Measurements from ENCODE around the gene NRM. TPM values are rescaled to one million over a fixed set of nuclear protein-coding genes. Genes with fewer than 3 reads are reported as not detected.
A peak's percentile ranks its signal among the peaks of the same experiment; 100 is the strongest.

NRM gene
- total and polyA plus RNA-seq, 2 of the 13 experiments (the other 11 are each of a cell fraction or from before 2014, with no cell fraction given), result 12.5 to 16.0 TPM

DNA sequence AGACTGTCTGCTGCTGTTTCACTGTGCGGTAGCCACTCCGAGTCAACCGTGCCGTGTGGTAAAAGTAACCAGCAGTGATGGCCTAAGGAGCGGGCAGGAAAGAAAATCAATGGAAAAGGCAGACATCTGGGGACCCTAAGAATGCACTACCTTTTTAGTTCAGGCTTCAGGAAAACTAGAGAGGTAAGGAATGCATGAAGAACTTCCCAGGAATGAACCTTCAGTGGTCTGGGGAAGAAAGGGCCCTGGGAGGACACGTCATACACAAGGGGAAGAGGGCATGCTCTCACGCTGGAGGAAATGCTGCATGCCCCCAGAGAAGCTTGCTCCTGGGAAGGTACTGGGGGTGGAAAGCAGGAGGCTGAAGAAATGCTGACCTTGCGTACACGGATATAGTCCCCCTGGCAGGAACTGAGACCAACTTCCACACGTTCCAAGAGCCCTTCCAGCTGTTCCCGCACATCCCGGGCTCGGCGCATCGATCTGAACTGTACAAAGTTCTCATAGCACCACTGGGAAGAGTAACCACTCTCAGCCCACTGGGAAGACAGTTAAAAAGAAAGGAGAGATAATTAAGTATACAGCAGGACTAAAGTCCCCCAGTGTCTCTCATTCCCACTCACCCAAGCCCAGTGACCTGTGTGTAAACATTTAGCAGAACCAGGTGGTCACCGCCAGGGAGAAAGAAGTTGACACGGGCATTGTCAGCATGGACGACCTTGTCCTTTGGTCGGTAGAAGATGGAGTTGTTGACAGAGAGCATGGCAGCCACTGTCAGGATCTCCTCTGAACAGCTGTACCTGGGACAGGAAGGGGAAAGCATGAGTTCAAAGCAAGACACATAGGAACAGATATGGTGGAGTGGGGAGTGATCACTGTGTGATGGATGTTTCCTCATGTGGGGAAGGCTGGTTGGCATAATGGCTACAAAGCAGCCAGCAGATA is 35.7 kb downstream of the NRM start (continued):
- TF ChIP-seq PRDM4 (CRISPR knock-in tag; IDR thresholded peaks at IDR 0.05; ENCODE audit: borderline replicate concordance) (no peak), GTF3A (CRISPR knock-in tag; conservative IDR thresholded peaks at IDR 0.05) (no peak), ZNF136 (CRISPR knock-in tag; IDR thresholded peaks at IDR 0.05; ENCODE audit: low read depth) (0 out of 2 replicates have a peak, but pooled peaks have one; percentile 80), MEF2D (CRISPR knock-in tag; IDR thresholded peaks at IDR 0.05) (peak; percentile 79; the same call in 1 of the 2 replicates), ZNF251 (CRISPR knock-in tag; IDR thresholded peaks at IDR 0.05) (no peak), KDM3A (CRISPR knock-in tag; IDR thresholded peaks at IDR 0.05; ENCODE audit: low read depth) (peak; percentile 81; the same call in 1 of the 2 replicates), ZNF329 (CRISPR knock-in tag; IDR thresholded peaks at IDR 0.05; ENCODE audit: low read depth) (peak; percentile 48; the same call in 1 of the 2 replicates), PAX8 (CRISPR knock-in tag; IDR thresholded peaks at IDR 0.05; ENCODE audit: borderline replicate concordance) (no peak; the same call in 1 of the 2 replicates)

DNA sequence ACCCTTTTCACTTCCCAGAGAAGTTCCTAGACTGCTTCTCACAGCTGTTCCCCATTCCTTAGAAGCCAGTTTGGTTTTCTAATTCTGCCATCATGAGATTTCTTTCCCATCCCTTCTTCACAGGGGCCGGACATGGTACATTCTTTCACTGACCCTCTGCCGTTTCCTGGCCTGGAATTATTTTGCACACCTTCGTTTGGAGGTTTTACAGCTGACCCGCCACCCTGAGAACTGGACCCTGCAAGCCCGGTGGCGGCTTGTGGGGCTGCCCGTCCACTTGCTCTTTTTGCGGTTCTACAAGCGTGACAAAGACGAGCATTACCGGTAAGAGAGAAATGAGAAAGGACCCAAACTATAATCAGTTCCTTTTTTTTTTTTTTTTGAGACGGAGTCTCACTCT is 39.6 kb downstream of the NRM start:
- Histone ChIP-seq H3K4me2 (ENCODE audit: low read depth, low read length) (no peak overlapping the region), H3K4me1 (ENCODE audit: insufficient read depth, low read length) (peaks cover 44% of the 10 kb centered on the region), H2AFZ (ENCODE audit: low read length) (no peak overlapping the region), H3K4me3 (replicated peaks in 1 of 3; ENCODE audit: insufficient read depth in 1 of 3, low read depth in 2 of 3, low read length in 3 of 3) (no peak overlapping the region), H3K9ac (ENCODE audit: insufficient read depth, low read depth, low read length) (no peak overlapping the region), H3K36me3 (replicated peaks in 1 of 2; ENCODE audit: control insufficient read depth in 1 of 2, insufficient read depth in 2 of 2, low read length in 2 of 2) (peaks cover 17 to 47% of the 10 kb centered on the region in 2 experiments), H4K20me1 (ENCODE audit: insufficient read depth, low read length) (no peaks in the 10 kb centered on the region), H3K27me3 (ENCODE audit: control insufficient read depth in 1 of 2, insufficient read depth in 2 of 2, low read length in 2 of 2) (no peaks in the 10 kb centered on the region; a peak in 1 of 5 replicates), H3K9me3 (ENCODE audit: low read length) (no peaks in the 10 kb centered on the region), H3K27ac (ENCODE audit: extremely low read length, insufficient read depth, low read length) (no peak overlapping the region), H3K79me2 (ENCODE audit: insufficient read depth, low read length) (peaks cover 15% of the 10 kb centered on the region)
- TF ChIP-seq ZNF446 (CRISPR knock-in tag; IDR thresholded peaks at IDR 0.05) (no peak), RBM22 (optimal IDR thresholded peaks at IDR 0.05; ENCODE audit: low read length) (peak; percentile 83), ZNF75D (CRISPR knock-in tag; IDR thresholded peaks at IDR 0.05; ENCODE audit: borderline replicate concordance) (0 out of 2 replicates have a peak, but pooled peaks have one; percentile 33), U2AF1 (optimal IDR thresholded peaks at IDR 0.05; ENCODE audit: low read depth, low read length) (no peak)
- FAIRE-seq (no peak), DNase-seq (ENCODE audit: low spot score) (no peak), ATAC-seq (no peak)
- intact Hi-C loops (cut with micrococcal nuclease; ENCODE audit: unreplicated experiment) (no loop called here), in situ Hi-C loops (cut with HindIII; ENCODE audit: extremely low pct_ligation_motif_present, low pct_unique_long_range_greater_than_20kb) (no loop called here)
- 96% methylated on average over 12 of the region's 12 CpGs for WGBS (ENCODE audit: low lambda C conversion rate)
- BruUV-seq (replicated peaks), result no TSS peak
- POLR2A ChIA-PET, result interaction anchor here (1.5 to 1.7 kb wide), 2 partner anchors 21 to 38 kb away, joined by 3 to 5 read pairs; partner anchors contain the start of gene DHX16
- CTCF ChIA-PET (ENCODE audit: low intra/inter-chr PET ratio, low total read pairs), result no interaction called here

All from HepG2 (cell line).